Fibroblast of skin of right quadriceps (primary cell): ENCODE data around the gene CACNA2D2.
A peak's percentile ranks its signal among the peaks of the same experiment; 100 is the strongest.
"Not testable (repeated sequence)": the region's sequence is repeated elsewhere in the genome, so short reads cannot be mapped to it uniquely, and the experiment has no call there.

Source experiments
- DNase-seq: peaks from one replicate; pipeline ENCODE4 v3.0.0-alpha.2; 2013

The CACNA2D2 gene

GRCh38 chr3:50525987-50526386 lies 22.6 kb upstream of the CACNA2D2 start:
- peak; percentile 44 for DNase-seq

GRCh38 chr3:50525191-50525910 lies 21.9 kb upstream of the CACNA2D2 start:
- DNase-seq = no peak

- DNase-seq = no peak
These were observed 21.3 kb upstream of the CACNA2D2 start for GRCh38 chr3:50524746-50525145.

- no peak for DNase-seq
These were observed 19.9 kb upstream of the CACNA2D2 start for GRCh38 chr3:50523279-50523811.

- no peak for DNase-seq
These were observed 18.1 kb upstream of the CACNA2D2 start for GRCh38 chr3:50521572-50521971.

GRCh38 chr3:50520849-50521248 lies 17.4 kb upstream of the CACNA2D2 start:
- DNase-seq = no peak

- peak; percentile 16 for DNase-seq
These were observed 16.1 kb upstream of the CACNA2D2 start for GRCh38 chr3:50519471-50520089.

- no peak for DNase-seq
These were observed 15.0 kb upstream of the CACNA2D2 start for GRCh38 chr3:50518436-50518835.

GRCh38 chr3:50517721-50518206 lies 14.3 kb upstream of the CACNA2D2 start:
- no peak for DNase-seq

GRCh38 chr3:50516440-50516871 lies 13.0 kb upstream of the CACNA2D2 start:
- no peak for DNase-seq

GRCh38 chr3:50515565-50516439 lies 12.4 kb upstream of the CACNA2D2 start:
- no peak for DNase-seq

GRCh38 chr3:50512908-50513307 lies 9.5 kb upstream of the CACNA2D2 start:
- not testable (repeated sequence) for DNase-seq

- DNase-seq = no peak
These were observed 8.7 kb upstream of the CACNA2D2 start for GRCh38 chr3:50512131-50512530.

- no peak for DNase-seq
These were observed 6.9 kb upstream of the CACNA2D2 start for GRCh38 chr3:50510325-50510724.

GRCh38 chr3:50509715-50510114 lies 6.3 kb upstream of the CACNA2D2 start:
- no peak for DNase-seq

GRCh38 chr3:50508821-50509220 lies 5.4 kb upstream of the CACNA2D2 start:
- no peak for DNase-seq

GRCh38 chr3:50506169-50506568 lies 2.7 kb upstream of the CACNA2D2 start:
- DNase-seq = no peak

- no peak for DNase-seq
These were observed 1.2 kb upstream of the CACNA2D2 start for GRCh38 chr3:50504681-50505080.

- no peak for DNase-seq
These were observed 630 bp downstream of the CACNA2D2 start for GRCh38 chr3:50502584-50503423.

GRCh38 chr3:50502225-50502583 lies 1.2 kb downstream of the CACNA2D2 start:
- no peak for DNase-seq

GRCh38 chr3:50495609-50496423 lies 7.6 kb downstream of the CACNA2D2 start:
- DNase-seq = no peak
